Activated effector memory CD4-positive, alpha-beta T cell treated with Interleukin-2 at 50 U/mL for 16 hours (primary cell): ENCODE data around the gene ASIC3.

Experiments used
- DNase-seq: peaks from one replicate; pipeline ENCODE4 v3.0.0-alpha.2; 2020

ASIC3 gene

DNA sequence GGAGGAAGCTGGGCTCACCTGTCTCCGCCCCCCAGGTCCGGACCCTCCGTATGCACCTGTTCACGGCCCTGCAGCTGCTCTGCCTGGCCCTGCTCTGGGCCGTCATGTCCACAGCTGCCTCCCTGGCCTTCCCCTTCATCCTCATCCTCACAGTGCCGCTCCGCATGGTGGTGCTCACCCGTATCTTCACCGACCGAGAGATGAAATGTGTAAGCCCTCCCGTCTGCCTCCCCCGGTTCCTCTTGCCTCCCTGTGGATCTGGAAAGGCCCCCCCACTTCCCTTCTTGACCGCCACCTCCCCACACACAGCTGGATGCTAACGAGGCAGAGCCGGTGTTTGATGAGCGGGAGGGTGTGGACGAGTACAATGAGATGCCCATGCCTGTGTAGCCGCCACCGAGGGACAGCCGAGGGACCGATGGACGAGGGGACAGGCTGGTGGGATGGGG is 27.7 kb downstream of the ASIC3 start:
- DNase-seq = no peak

DNA sequence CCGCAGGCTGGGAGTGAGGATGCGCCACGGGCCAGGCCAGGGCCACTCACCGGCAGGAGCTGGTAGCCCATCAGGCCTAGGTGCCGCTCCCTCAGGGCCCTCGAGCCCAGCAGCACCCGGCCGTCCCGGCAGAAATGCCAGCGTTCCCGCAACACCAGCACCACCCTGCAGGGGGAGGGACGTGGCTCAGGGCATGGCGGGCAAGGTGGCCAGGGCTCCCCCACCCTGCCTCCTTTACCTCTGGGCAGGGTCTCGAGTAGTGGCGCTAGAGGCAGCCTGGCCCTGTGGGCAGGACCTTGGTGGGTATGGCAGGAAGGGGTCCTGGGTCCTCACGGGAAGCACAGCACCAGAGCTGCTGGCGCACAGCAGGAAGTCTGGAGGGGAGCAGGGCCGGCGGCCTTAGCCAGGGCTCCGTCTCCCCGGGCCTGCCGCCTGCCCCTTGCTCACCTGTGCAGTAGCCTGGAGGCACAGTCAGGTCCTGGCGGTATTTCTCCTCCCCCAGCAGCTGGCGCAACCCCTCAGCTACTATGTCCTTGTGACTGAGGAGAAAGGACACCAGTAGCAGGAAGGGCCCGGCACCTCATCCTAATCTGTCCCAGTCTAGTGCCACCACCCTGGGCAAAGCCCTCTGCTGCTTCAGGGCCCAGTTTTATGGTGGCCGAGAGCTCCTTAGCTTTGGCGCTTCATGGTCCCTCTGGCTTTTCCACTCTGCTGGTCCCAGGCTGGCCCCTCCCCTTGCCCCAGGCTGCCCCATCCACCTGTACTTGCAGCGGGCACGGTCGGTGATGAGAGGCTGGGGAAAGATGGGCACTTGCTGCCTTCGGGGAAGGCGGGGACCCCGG is 28.8 kb downstream of the ASIC3 start:
- DNase-seq = no peak

GRCh38 chr7:151077705-151078232 is 29.4 kb downstream of the ASIC3 start:
- no peak for DNase-seq

- DNase-seq = no peak
Measured at GRCh38 chr7:151078233-151079040, 30.1 kb downstream of the ASIC3 start.

GRCh38 chr7:151079199-151079910 is 31.0 kb downstream of the ASIC3 start:
- no peak for DNase-seq

DNA sequence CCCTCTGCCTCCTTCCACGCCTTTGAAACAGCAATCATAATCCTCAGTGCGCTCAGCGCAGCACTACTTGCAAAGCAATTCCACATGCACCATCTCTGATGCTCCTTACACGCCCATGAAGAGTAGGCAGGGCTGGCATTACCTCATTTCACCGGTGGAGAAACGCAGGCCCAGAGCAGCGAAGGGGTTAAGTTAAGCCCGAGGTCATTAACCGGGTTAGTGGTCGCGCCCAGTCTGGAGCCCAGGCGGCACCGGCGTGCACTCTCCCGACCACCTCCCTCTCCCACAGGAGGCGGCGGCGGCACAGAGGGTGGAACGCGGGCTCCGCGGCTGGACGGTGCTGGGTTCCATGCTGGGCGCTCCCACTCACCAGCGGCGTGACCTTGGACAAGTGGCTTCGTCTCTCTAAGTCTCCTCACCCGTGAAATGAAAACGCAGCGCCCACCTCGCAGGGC is 31.8 kb downstream of the ASIC3 start:
- DNase-seq = no peak

GRCh38 chr7:151080522-151081169 is 32.3 kb downstream of the ASIC3 start, which contains the start of gene FASTK:
Gene FASTK, minus strand, starts transcription at chr7:151080809. Its CDS starts 43 bp downstream, at chr7:151080766.
- peak; percentile 82 for DNase-seq

DNA sequence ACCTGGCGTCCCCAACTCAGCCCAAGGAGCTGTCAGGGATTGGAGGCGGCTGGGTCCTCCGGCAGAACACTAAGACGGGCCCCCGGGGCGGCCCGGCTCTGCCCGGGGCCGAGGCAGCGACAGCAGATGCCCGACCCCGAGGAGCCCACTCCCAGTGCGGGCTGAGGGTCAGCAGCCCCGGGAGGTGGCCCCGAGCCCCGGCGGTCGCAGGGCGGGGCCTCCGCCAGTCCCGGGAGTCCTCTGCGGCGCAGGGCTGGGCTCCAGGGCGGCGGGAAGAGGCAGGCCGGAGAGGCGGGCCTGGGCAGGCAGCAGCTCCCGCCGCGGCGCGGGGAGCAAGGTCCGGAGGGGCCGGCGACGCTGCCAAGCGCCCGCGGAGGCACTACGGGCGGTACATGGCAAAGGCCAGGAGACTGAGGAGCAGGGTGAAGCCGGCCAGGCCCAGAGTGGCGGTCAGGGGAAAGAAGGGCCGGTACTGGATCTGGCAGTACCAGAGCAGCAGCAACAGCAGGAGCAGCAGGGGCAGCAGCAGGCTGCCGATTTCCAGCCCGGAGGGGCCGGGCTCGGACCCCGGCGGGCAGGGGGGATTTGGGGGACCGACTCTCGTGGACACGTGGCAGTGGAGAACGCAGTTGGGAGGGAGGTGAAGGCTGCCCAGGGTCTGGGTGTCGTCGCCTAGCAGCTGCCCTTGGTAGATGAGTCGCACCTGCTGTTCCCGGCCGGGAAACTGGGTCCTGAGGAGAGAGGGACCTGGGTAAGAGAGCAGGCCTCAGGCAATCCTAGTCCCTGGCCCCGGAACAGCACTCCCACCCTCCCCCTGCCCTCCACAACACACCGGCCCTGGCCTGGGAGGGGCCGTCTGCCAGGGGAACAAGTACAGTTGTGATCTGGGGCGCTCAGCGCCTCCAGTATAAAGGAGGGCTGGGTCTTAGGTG is 33.1 kb downstream of the ASIC3 start:
- DNase-seq = no peak

- no peak for DNase-seq
Measured at GRCh38 chr7:151082141-151083070, 34.1 kb downstream of the ASIC3 start.

DNA sequence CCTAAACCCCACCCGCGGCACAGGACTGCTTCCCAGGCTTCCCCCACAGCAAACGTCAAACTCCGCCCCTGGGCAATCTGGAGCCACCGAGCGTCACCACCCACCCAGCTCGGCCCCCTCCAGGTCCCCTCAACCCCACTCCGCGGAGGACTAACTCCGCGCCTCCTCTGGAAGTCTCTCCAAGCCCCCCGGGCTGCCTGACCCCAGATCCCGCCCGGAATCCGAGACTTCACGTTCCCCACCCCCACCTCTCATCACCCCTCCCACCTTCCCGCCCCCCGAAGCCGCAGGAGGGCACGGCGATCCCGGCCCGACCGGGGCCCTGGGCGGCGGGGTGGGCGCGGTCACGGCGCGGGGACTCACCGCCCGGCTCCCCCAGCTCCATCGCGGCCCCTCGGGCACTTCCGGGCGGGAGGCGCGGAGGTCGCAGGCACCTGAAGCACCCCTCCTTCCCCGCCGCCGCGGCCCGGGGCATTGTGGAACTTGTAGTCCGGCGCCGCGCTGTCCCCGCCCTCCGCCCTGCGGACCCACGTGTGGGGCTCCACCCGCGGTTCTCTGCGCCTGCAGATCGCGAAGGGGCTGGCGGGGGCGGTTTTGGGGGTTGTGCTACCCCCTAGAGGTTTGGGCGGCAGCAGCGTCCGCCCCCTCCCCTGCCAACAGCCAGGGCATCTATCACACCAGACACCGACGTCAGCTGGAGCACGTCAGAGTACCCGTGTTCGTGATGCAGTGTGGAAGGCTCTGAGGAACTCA is 34.9 kb downstream of the ASIC3 start, which contains the start of gene TMUB1:
Gene TMUB1 (minus strand): TSS at position 423 of the 753 bp plus-strand sequence. CDS start 930 bp downstream, outside the sequence.
- peak; percentile 74 for DNase-seq

- no peak for DNase-seq
Measured at GRCh38 chr7:151083824-151084160, 35.5 kb downstream of the ASIC3 start.

GRCh38 chr7:151085329-151085690 is 37.0 kb downstream of the ASIC3 start:
- DNase-seq = no peak

- DNase-seq = peak; percentile 36
Measured at GRCh38 chr7:151085691-151086620, 37.6 kb downstream of the ASIC3 start, which contains the start of gene AGAP3. Gene AGAP3, plus strand, starts transcription at chr7:151086475. Its CDS starts 267 bp downstream, at chr7:151086742.

DNA sequence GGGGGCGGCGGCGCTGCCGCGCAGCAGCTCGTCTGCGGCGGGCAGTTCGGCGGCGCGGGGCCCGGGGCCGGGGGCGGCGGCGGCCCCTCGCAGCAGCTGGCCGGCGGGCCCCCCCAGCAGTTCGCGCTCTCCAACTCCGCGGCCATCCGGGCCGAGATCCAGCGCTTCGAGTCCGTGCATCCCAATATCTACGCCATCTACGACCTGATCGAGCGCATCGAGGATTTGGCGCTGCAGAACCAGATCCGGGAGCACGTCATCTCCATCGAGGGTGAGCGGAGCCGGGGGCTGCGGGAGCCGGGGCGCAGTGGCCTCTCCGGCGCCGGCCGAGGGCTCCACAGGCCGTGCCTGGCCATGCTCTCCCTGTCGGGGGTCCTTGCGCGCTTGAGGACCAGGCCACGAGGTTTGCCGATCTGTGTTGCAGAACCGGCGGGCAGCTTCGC is 38.5 kb downstream of the ASIC3 start:
- DNase-seq = peak; percentile 8

DNA sequence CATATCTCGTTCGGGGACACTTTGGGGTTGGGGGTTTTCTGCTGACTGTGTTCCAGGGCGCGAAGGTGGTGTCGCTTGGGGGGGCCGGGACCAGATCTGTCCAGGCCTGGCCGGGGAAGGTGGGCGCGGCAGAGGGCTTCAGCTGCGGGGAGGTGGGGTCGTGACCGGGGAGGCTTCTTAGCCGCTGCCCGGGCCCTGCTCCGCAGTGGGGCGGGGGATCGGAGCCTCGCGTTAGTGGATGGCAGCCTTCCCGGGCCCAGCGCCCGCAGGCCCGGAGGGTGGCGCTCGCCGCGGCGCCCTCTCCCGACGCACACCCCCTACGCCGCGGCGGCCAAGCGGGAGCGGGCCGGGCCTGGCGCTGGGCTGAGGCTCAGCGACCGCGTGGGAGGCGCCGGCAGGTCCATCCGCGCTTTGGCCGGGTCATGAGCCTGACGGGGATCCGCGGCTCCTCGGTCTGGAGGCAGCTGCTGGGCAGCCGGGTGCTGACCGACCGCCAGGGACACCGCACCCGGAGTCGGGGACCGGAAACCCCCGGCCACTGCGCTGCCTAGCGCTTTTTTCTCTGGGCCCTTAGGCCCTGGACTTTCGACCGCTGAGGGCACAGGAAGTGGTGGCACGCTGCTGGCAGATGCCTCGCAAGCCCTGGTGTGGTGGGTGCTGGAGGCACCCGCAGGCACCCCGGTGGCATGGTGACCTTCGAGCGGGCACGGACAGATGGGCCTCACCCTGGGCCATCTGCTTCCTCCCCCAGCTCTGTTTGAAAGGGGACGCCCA is 39.1 kb downstream of the ASIC3 start:
- DNase-seq = peak; percentile 14

DNA sequence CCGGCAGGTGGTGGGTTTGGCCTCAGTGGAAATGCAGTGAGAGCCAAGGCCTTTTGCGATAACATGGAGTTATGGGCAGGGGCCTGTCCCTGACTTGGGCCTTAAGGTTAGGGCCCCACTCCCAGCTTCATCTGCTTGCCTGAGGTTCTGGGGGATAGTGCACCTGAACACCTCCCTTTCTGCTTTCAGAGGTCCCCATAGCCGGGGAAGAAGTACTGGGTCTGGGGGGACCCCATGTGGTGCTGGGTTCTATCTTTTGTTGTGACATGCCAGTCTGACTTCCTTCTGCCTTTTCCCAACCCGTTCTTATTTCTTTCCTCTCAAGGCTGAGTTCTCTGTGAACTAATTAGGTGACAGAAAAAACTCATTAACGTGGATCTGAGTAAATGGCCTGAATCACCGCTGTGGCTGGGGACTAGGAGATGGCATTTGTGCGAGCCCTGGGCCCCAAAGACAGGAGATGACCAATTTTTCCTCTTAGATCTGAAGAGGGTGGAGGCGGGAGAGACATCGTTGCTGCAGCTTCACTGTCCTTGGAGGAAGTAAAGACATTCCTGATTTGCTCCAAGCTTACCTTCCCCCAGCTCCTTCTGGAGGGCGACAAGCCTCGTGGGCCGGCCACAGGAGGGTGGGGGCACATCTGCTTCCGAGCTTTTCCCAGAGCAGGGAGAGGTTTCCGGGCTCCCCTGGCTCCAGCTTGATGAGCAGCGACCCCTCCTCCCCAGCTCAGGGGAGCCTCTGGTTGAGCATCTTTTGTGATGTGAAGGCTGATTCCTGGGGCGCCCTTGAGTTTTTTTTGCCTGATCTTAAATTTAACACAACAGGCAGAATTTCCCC is 39.9 kb downstream of the ASIC3 start:
- DNase-seq = no peak
